GM12892 (cell line): ENCODE results near the gene JAK2.

ENCODE experiments used
- POLR2A ChIP-seq: IDR thresholded peaks from 2 replicates; pipeline ENCODE4 v1.6.1; 2011; ENCODE audit warnings: low read depth, low read length, control low read depth
- POLR2AphosphoS5 ChIP-seq: IDR thresholded peaks from 2 replicates; pipeline ENCODE4 v1.6.1; 2011; ENCODE audit warnings: low read depth, low read length, control low read depth
- TAF1 ChIP-seq: IDR thresholded peaks from 2 replicates; pipeline ENCODE4 v1.6.1; 2011; ENCODE audit warnings: low read depth, mild to moderate bottlenecking, control low read depth, low read length, borderline replicate concordance

DNA sequence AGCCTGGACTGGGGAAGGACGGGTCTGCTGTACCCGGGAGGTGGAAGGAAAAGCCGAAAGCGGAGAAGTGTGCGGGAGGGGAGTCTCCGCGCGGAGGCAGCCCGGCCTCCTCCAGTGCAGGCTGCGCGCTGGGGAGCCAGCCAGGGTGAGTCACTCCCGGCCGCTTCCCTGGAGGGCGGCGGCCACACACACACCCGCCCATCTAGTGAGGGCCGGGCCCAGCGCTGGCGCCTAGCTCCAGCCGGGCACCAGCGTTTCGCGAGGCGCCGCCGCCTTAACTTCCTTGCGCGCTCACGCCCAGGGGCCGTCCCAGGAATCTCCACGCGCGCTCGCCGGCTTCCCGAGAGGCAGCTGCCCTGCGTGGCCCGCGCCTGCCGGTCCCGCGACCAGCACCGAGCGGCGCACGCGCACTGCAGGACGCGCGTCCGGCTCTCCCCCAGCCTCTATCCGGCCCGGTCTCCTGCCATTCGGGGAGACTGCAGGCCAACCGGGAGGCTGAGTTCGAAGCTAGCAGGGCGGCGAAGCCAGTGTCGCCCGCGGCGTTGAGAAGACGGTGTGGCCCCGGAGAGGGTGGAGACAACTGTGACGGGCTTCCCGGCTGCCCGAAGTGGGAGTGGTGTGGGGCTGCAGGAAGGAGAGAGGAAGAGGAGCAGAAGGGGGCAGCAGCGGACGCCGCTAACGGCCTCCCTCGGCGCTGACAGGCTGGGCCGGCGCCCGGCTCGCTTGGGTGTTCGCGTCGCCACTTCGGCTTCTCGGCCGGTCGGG is at the start of gene JAK2:
- TF ChIP-seq POLR2AphosphoS5 (peak; percentile 90), POLR2A (peak; percentile 88), TAF1 (peak; percentile 85)
